ENCODE measurements around the gene DENND11.

- no peak for TF ChIP-seq CTCF (IDR thresholded peaks at IDR 0.05)
- TF ChIP-seq CEBPB (IDR thresholded peaks at IDR 0.05): no peak
These were observed 1.1 kb downstream of the DENND11 start for GRCh38 chr7:141700848-141701371.

Data from A549 (cell line).